Measurements from ENCODE around the gene ACLY. TPM values are rescaled to one million over a fixed set of nuclear protein-coding genes. Genes with fewer than 3 reads are reported as not detected.
"Not testable (repeated sequence)": the region's sequence is repeated elsewhere in the genome, so short reads cannot be mapped to it uniquely, and the experiment has no call there.

Gene ACLY
- total RNA-seq, 1 experiment from 2014 or later, result 67.7 TPM

DNA sequence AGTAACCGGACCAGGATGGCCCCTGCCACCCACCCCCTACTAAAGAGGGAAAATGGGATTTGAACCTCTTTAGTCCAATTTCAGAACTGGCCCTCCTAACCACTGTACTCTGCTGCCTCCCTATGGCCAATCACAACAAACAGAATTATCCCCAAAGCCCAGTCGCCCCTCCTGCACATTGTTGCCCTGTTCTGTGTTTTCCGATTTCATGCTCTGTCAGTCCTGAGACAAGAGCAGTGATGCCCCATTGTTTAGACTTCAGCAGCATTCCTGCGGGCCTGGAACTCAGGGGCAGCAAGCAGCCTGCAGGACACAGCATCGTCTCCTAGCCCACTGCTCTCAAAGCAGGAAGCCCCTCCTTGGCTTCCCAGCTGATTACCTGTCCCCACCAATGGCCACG, 33.0 kb downstream of the ACLY start:
- H3K27ac Mint-ChIP-seq (ENCODE audit: low read depth, unreplicated experiment), result no peak overlapping the region
- TF ChIP-seq CTCF (IDR thresholded peaks at IDR 0.05; ENCODE audit: unreplicated experiment), result peak; percentile 25
- H3K9me3 Mint-ChIP-seq (ENCODE audit: unreplicated experiment), result no peaks in the 10 kb centered on the region
- peaks cover 97% of the 10 kb centered on the region for H3K36me3 Mint-ChIP-seq (ENCODE audit: insufficient read depth, unreplicated experiment)
- intact Hi-C loops (cut with micrococcal nuclease), result loop anchor here (2.0 kb wide), 1 partner anchor 147 kb away; no protein-coding TSS in a partner anchor
- no peaks in the 10 kb centered on the region for H3K27me3 Mint-ChIP-seq (ENCODE audit: insufficient read depth, unreplicated experiment)
- CTCF ChIA-PET, result interaction anchor here (1.4 to 1.5 kb wide), 2 partner anchors 29 to 148 kb away, joined by 3 to 5 read pairs; no protein-coding TSS in a partner anchor
- BruUV-seq (replicated peaks), result no TSS peak
- DNase-seq (ENCODE audit: unreplicated experiment), result no peak
- POLR2A ChIA-PET, result no interaction called here
- H3K4me3 Mint-ChIP-seq (ENCODE audit: unreplicated experiment), result no peak overlapping the region
- no peaks in the 10 kb centered on the region for H3K4me1 Mint-ChIP-seq (ENCODE audit: insufficient read depth, unreplicated experiment)

DNA sequence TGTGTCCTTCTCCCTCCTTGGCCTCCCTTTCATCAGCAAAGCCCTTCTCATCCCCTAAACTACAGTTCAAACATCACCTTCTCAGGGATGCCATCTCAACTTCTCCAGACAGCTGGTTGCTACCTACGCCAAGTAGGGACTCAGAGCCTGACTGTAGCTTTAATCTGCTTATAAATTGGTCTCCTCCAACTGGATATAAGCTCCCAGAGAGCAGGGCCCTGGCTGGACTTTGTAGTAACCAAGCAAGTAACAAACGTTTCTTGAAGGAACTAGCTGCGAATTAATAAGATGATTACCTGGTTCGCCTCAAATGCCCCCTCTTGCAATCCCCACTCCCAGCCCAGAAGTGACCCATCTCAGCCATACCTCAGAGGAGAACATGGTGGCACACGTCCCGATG, 36.0 kb downstream of the ACLY start:
- no TSS peak for BruUV-seq (replicated peaks)
- H3K27me3 Mint-ChIP-seq (ENCODE audit: insufficient read depth, unreplicated experiment), result no peaks in the 10 kb centered on the region
- ChIA-PET POLR2A (interaction anchor here (0.6 kb wide), 1 partner anchor 17 kb away, joined by 5 read pairs; the partner anchor contains the start of gene KLHL11), CTCF (no interaction called here)
- intact Hi-C loops (cut with micrococcal nuclease), result no loop called here
- H3K27ac Mint-ChIP-seq (ENCODE audit: low read depth, unreplicated experiment), result no peak overlapping the region
- no peak for TF ChIP-seq CTCF (IDR thresholded peaks at IDR 0.05; ENCODE audit: unreplicated experiment)
- DNase-seq (ENCODE audit: unreplicated experiment), result no peak
- H3K4me3 Mint-ChIP-seq (ENCODE audit: unreplicated experiment), result no peak overlapping the region
- no peaks in the 10 kb centered on the region for H3K9me3 Mint-ChIP-seq (ENCODE audit: unreplicated experiment)
- no peaks in the 10 kb centered on the region for H3K4me1 Mint-ChIP-seq (ENCODE audit: insufficient read depth, unreplicated experiment)
- H3K36me3 Mint-ChIP-seq (ENCODE audit: insufficient read depth, unreplicated experiment), result peaks cover 93% of the 10 kb centered on the region

DNA sequence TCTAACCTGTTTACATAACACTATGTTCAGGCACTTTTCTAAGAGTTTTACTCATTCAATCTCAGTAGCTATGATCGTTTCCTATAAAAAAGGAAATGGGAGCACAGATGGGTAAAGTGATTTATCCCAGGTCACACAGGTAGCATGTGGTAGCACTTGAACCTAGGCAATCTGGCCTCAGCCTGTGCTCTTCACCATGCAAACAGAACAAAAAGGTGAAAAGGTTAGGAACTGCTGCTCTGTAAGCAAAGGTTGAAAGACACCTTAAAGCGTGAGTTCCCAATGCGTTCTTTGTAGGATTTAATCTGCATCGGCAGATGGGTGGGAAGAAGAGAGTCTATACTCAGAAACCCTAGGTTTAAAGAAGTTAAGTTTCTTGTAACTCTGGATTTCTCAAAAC, 38.6 kb downstream of the ACLY start:
- no peak for TF ChIP-seq CTCF (IDR thresholded peaks at IDR 0.05; ENCODE audit: unreplicated experiment)
- Mint-ChIP-seq H3K9me3 (ENCODE audit: unreplicated experiment) (no peaks in the 10 kb centered on the region), H3K27me3 (ENCODE audit: insufficient read depth, unreplicated experiment) (no peaks in the 10 kb centered on the region), H3K4me1 (ENCODE audit: insufficient read depth, unreplicated experiment) (no peaks in the 10 kb centered on the region), H3K36me3 (ENCODE audit: insufficient read depth, unreplicated experiment) (peaks cover 89% of the 10 kb centered on the region), H3K27ac (ENCODE audit: low read depth, unreplicated experiment) (no peak overlapping the region), H3K4me3 (ENCODE audit: unreplicated experiment) (no peak overlapping the region)
- POLR2A ChIA-PET, result interaction anchor here (0.9 to 1.2 kb wide), 2 partner anchors 10 to 16 kb away, joined by 3 read pairs; no protein-coding TSS in a partner anchor
- CTCF ChIA-PET, result no interaction called here
- no peak for DNase-seq (ENCODE audit: unreplicated experiment)
- intact Hi-C loops (cut with micrococcal nuclease), result no loop called here
- no TSS peak for BruUV-seq (replicated peaks)

DNA sequence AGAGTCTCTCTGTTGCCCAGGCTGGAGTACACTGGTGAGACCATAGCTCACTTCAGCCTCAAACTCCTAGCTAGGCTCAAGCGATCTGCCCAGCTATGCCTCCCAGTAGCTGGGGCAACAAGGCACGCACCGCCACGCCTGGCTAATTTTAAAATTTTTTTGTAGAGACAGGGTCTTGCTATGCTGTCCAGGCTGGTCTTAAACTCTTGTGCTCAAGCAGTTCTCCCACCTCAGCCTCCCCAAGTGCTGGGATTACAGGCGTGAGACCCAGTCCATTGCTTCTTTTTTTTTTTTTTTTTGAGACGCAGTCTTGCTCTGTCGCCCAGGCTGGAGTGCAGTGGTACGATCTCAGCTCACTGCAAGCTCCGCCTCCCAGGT, 44.5 kb downstream of the ACLY start:
- BruUV-seq (replicated peaks); H3K4me1 Mint-ChIP-seq (ENCODE audit: insufficient read depth, unreplicated experiment); H3K4me3 Mint-ChIP-seq (ENCODE audit: unreplicated experiment); H3K9me3 Mint-ChIP-seq (ENCODE audit: unreplicated experiment); DNase-seq (ENCODE audit: unreplicated experiment); intact Hi-C loops (cut with micrococcal nuclease); H3K27ac Mint-ChIP-seq (ENCODE audit: low read depth, unreplicated experiment); H3K27me3 Mint-ChIP-seq (ENCODE audit: insufficient read depth, unreplicated experiment): not testable (repeated sequence)
- ChIA-PET CTCF (interaction anchor here (0.6 to 1.1 kb wide), 4 partner anchors 63 to 656 kb away, joined by 3 to 4 read pairs (median 4); no protein-coding TSS in a partner anchor), POLR2A (interaction anchor here (2.2 kb wide), 1 partner anchor 10 kb away, joined by 11 read pairs; the partner anchor contains the start of gene KLHL11)
- peaks cover 92% of the 10 kb centered on the region for H3K36me3 Mint-ChIP-seq (ENCODE audit: insufficient read depth, unreplicated experiment)

Measured in MCF 10A (cell line).